ENCODE data around the gene U2AF2. TPM values are rescaled to one million over a fixed set of nuclear protein-coding genes. Genes with fewer than 3 reads are reported as not detected.

The U2AF2 gene
- total RNA-seq, 1 donor from 2014 or later: 194 TPM

DNA sequence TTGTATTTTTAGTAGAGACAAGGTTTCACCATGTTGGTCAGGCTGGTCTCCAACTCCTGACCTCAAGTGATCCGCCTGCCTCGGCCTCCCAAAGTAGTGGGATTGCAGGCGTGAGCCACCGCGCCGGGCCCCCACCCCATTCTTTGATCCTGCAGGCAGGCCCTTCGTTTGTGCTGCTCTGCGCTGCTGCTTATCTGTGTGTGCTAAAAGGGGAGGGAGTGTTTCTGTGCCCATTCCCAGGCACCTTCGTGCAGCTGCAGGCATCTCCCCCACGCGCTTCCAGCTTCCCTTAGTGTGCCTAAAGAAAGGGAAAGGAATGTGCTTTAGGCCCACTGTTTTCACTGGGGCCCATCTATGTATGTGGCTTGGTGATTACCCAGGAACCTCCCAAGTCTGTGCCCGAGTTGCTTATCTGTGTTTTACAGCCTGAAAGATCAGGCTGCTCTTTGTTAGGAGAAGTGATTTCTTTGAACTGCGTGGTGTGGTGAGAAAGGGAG, 47.3 kb downstream of the U2AF2 start:
- peaks cover 4% of the 10 kb centered on the region for H3K9me3 ChIP-seq (ENCODE audit: insufficient read depth, low read depth, low read length)
- Mint-ChIP-seq H3K4me1 (ENCODE audit: low read depth, unreplicated experiment) (peaks cover 2% of the 10 kb centered on the region), H3K27me3 (ENCODE audit: low read depth, unreplicated experiment) (no peaks in the 10 kb centered on the region), H3K36me3 (ENCODE audit: low read depth, unreplicated experiment) (peaks cover 41% of the 10 kb centered on the region), H3K9me3 (ENCODE audit: unreplicated experiment) (peaks cover 12% of the 10 kb centered on the region), H3K27ac (ENCODE audit: unreplicated experiment) (no peak overlapping the region), H3K4me3 (ENCODE audit: unreplicated experiment) (no peak overlapping the region)
- H2AFZ ChIP-seq (ENCODE audit: low read depth, low read length): no peak overlapping the region
- no peak overlapping the region for H3K4me2 ChIP-seq (ENCODE audit: low read length)
- peaks cover 3% of the 10 kb centered on the region for H3K36me3 ChIP-seq (ENCODE audit: insufficient read depth, low read length)
- H3K27me3 ChIP-seq (ENCODE audit: insufficient read depth, low read length): no peaks in the 10 kb centered on the region
- no peaks in the 10 kb centered on the region for H3K4me1 ChIP-seq (ENCODE audit: insufficient read depth, low read length)
- H3K4me3 ChIP-seq (ENCODE audit: insufficient read depth, low read depth, low read length): no peak overlapping the region
- TF ChIP-seq, protein P1, sequence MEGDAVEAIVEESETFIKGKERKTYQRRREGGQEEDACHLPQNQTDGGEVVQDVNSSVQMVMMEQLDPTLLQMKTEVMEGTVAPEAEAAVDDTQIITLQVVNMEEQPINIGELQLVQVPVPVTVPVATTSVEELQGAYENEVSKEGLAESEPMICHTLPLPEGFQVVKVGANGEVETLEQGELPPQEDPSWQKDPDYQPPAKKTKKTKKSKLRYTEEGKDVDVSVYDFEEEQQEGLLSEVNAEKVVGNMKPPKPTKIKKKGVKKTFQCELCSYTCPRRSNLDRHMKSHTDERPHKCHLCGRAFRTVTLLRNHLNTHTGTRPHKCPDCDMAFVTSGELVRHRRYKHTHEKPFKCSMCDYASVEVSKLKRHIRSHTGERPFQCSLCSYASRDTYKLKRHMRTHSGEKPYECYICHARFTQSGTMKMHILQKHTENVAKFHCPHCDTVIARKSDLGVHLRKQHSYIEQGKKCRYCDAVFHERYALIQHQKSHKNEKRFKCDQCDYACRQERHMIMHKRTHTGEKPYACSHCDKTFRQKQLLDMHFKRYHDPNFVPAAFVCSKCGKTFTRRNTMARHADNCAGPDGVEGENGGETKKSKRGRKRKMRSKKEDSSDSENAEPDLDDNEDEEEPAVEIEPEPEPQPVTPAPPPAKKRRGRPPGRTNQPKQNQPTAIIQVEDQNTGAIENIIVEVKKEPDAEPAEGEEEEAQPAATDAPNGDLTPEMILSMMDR (IDR thresholded peaks at IDR 0.05; ENCODE audit: insufficient read depth, low read depth, low read length): no peak
- no peak for TF ChIP-seq EZH2 (IDR thresholded peaks at IDR 0.05; ENCODE audit: insufficient read depth, low read length)
- FAIRE-seq (no peak), DNase-seq (ENCODE audit: low read depth) (no peak)
- no peaks in the 10 kb centered on the region for H4K20me1 ChIP-seq (ENCODE audit: insufficient read depth, low read length)
- H3K27ac ChIP-seq (ENCODE audit: low read depth, low read length): no peak overlapping the region
- no peaks in the 10 kb centered on the region for H3K79me2 ChIP-seq (ENCODE audit: insufficient read depth, low read length)
- no peak overlapping the region for H3K9ac ChIP-seq (ENCODE audit: low read length)

DNA sequence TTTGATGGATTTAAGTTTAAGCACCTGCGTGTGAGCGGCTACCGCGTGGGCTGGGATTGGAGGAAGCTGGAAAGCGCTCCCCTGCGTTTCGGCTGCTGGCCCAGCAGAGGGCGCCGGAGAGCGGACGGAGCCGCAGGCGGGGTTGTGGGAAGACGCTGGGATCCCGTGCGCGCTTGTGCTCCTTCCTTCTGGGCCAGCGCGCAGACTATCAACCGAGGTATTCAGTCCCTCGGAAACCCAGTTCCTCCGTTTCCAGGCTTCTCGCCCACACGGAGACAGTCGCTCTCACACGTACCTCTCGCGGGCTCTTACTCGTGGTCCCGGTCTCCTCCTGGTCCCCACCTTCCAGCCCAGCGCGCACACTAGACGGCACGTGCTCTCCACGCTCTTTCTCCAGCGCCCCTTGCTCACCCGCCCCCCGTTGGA, 49.0 kb downstream of the U2AF2 start:
- H3K9ac ChIP-seq (ENCODE audit: low read length): no peak overlapping the region
- Mint-ChIP-seq H3K4me1 (ENCODE audit: low read depth, unreplicated experiment) (peaks cover 2% of the 10 kb centered on the region), H3K36me3 (ENCODE audit: low read depth, unreplicated experiment) (peaks cover 38% of the 10 kb centered on the region), H3K27ac (ENCODE audit: unreplicated experiment) (no peak overlapping the region), H3K4me3 (ENCODE audit: unreplicated experiment) (no peak overlapping the region), H3K27me3 (ENCODE audit: low read depth, unreplicated experiment) (no peaks in the 10 kb centered on the region), H3K9me3 (ENCODE audit: unreplicated experiment) (peaks cover 14% of the 10 kb centered on the region)
- H3K36me3 ChIP-seq (ENCODE audit: insufficient read depth, low read length): no peaks in the 10 kb centered on the region
- H3K27ac ChIP-seq (ENCODE audit: low read depth, low read length): no peak overlapping the region
- TF ChIP-seq EZH2 (IDR thresholded peaks at IDR 0.05; ENCODE audit: insufficient read depth, low read length): no peak
- TF ChIP-seq, protein P1 (IDR thresholded peaks at IDR 0.05; ENCODE audit: insufficient read depth, low read depth, low read length): peak; percentile 25
- no peaks in the 10 kb centered on the region for H4K20me1 ChIP-seq (ENCODE audit: insufficient read depth, low read length)
- DNase-seq (ENCODE audit: low read depth) (no peak), FAIRE-seq (no peak)
- H3K4me2 ChIP-seq (ENCODE audit: low read length): no peak overlapping the region
- no peaks in the 10 kb centered on the region for H3K27me3 ChIP-seq (ENCODE audit: insufficient read depth, low read length)
- H3K4me3 ChIP-seq (ENCODE audit: insufficient read depth, low read depth, low read length): no peak overlapping the region
- H3K79me2 ChIP-seq (ENCODE audit: insufficient read depth, low read length): no peaks in the 10 kb centered on the region
- H2AFZ ChIP-seq (ENCODE audit: low read depth, low read length): no peak overlapping the region
- H3K9me3 ChIP-seq (ENCODE audit: insufficient read depth, low read depth, low read length): peaks cover 4% of the 10 kb centered on the region
- H3K4me1 ChIP-seq (ENCODE audit: insufficient read depth, low read length): no peaks in the 10 kb centered on the region

DNA sequence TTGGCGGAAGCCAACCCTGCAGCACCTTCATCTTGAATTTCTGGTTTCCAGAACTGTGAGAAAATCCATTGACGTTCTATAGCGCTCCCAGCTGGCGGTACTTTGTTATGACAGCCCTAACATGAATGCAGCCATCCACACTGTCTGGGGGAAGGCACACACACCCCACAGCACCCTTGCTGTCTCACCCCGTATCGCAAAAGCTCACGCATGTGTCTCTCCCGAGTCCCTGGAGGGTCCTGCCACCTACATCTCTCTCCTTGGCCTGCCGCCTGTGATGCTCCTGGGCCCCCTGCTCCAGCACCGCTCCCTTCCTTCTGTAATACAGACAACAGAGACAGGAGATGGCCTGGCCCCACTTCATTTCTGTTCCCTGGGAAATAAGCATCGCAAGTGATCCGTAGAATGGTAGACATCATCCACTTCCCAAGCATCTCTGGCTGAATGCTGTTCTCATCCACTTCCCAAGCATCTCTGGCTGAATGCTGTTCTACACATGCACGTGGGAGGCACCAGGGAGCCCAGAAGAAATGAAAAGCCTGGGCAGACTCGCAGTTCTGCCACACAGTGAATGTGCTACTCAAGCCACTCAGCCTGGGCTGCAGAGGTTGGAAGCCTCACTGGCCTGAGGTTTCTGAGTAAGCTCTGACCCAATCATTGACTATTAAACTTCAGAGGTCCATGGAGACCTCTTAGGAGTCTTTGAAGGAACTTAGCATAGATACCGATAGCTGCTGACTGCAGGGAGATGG, 49.8 kb downstream of the U2AF2 start:
- peaks cover 14% of the 10 kb centered on the region for H3K9me3 Mint-ChIP-seq (ENCODE audit: unreplicated experiment)
- peaks cover 4% of the 10 kb centered on the region for H3K9me3 ChIP-seq (ENCODE audit: insufficient read depth, low read depth, low read length)

More for the DNA sequence above, 49.8 kb downstream of the U2AF2 start:
- no peaks in the 10 kb centered on the region for H3K27me3 Mint-ChIP-seq (ENCODE audit: low read depth, unreplicated experiment)
- Histone ChIP-seq H3K4me1 (ENCODE audit: insufficient read depth, low read length) (no peaks in the 10 kb centered on the region), H3K36me3 (ENCODE audit: insufficient read depth, low read length) (no peaks in the 10 kb centered on the region), H3K27me3 (ENCODE audit: insufficient read depth, low read length) (no peaks in the 10 kb centered on the region), H3K4me3 (ENCODE audit: insufficient read depth, low read depth, low read length) (no peak overlapping the region), H3K79me2 (ENCODE audit: insufficient read depth, low read length) (no peaks in the 10 kb centered on the region), H2AFZ (ENCODE audit: low read depth, low read length) (no peak overlapping the region), H3K9ac (ENCODE audit: low read length) (no peak overlapping the region), H3K4me2 (ENCODE audit: low read length) (no peak overlapping the region), H4K20me1 (ENCODE audit: insufficient read depth, low read length) (no peaks in the 10 kb centered on the region), H3K27ac (ENCODE audit: low read depth, low read length) (no peak overlapping the region)
- H3K4me3 Mint-ChIP-seq (ENCODE audit: unreplicated experiment): peak overlapping the region; percentile 11
- H3K36me3 Mint-ChIP-seq (ENCODE audit: low read depth, unreplicated experiment): peaks cover 33% of the 10 kb centered on the region
- FAIRE-seq: no peak
- TF ChIP-seq EZH2 (IDR thresholded peaks at IDR 0.05; ENCODE audit: insufficient read depth, low read length): no peak
- TF ChIP-seq, protein P1 (IDR thresholded peaks at IDR 0.05; ENCODE audit: insufficient read depth, low read depth, low read length): no peak
- no peak for DNase-seq (ENCODE audit: low read depth)
- H3K4me1 Mint-ChIP-seq (ENCODE audit: low read depth, unreplicated experiment): peaks cover 2% of the 10 kb centered on the region
- H3K27ac Mint-ChIP-seq (ENCODE audit: unreplicated experiment): no peak overlapping the region

Data from astrocyte (in vitro differentiated cells and primary cell).